Activated CD8-positive, alpha-beta T cell treated with anti-CD3 and anti-CD28 coated beads, Interleukin-2, amount 10 ng/mL, durations not matched to agents 7 days and 5 days (primary cell): ENCODE measurements around the gene PARP6. TPM values are rescaled to one million over a fixed set of nuclear protein-coding genes. Genes with fewer than 3 reads are reported as not detected.
A peak's percentile ranks its signal among the peaks of the same experiment; 100 is the strongest.

Experiments used
- ATAC-seq: fragments of 150-1000 bp; cut with Tn5 transposase; one replicate; pipeline ENCODE4 v1.10.0; 2021; ENCODE audit warnings: moderate library complexity
- CTCF ChIA-PET: fragments of 350-600 bp; sonication (Branson Sonifier 250); formaldehyde crosslinking; loops from one replicate; lab custom pipeline; 2021; ENCODE audit warnings: antibody characterized with exemption; lab: Charles Lee
- POLR2A ChIA-PET: fragments of 350-600 bp; sonication (Branson Sonifier 250); formaldehyde crosslinking; loops from one replicate; lab custom pipeline; 2021; ENCODE audit warnings: antibody characterized with exemption; lab: Charles Lee
- DNase-seq: peaks from one replicate; pipeline ENCODE4 v3.0.0-alpha.2; 2020
- H3K27ac Mint-ChIP-seq: one replicate; pipeline ENCODE4 v1.8.0; 2021; ENCODE audit warnings: mild to moderate bottlenecking, mixed read lengths
- H3K27me3 Mint-ChIP-seq: one replicate; pipeline ENCODE4 v1.8.0; 2021; ENCODE audit warnings: low read depth, mixed read lengths
- H3K36me3 Mint-ChIP-seq: one replicate; pipeline ENCODE4 v1.8.0; 2021; ENCODE audit warnings: low read depth, mixed read lengths
- H3K4me1 Mint-ChIP-seq: one replicate; pipeline ENCODE4 v1.8.0; 2021; ENCODE audit warnings: low read depth, mixed read lengths
- H3K4me3 Mint-ChIP-seq: one replicate; pipeline ENCODE4 v1.8.0; 2021; ENCODE audit warnings: mild to moderate bottlenecking, mixed read lengths
- H3K9me3 Mint-ChIP-seq: one replicate; pipeline ENCODE4 v1.8.0; 2022; ENCODE audit warnings: mixed read lengths; ENCODE audit not compliant: insufficient read depth
- total RNA-seq, 2 experiments: library from RNA; stranded (reverse); gene quantifications; one replicate each; pipeline ENCODE4 v1.2.3, GENCODE V29; 2021

The PARP6 gene
- total RNA-seq, 2 experiments from 2014 or later, result 54.0 to 57.0 TPM

- CTCF ChIA-PET, result interaction anchor here (1.2 kb wide), 1 partner anchor 10 kb away, joined by 4 read pairs; no protein-coding TSS in a partner anchor
- peak overlapping the region; percentile 88 for H3K4me3 Mint-ChIP-seq
- H3K27ac Mint-ChIP-seq, result peak overlapping the region; percentile 96
- POLR2A ChIA-PET, result interaction anchor here (0.7 to 6.2 kb wide), 10 partner anchors 10 to 243 kb away, joined by 3 to 58 read pairs (median 4); partner anchors contain the start of gene HEXA
- ATAC-seq, result peak; percentile 6
- H3K36me3 Mint-ChIP-seq, result peaks cover 30% of the 10 kb centered on the region
- peaks cover 39% of the 10 kb centered on the region for H3K4me1 Mint-ChIP-seq
- H3K27me3 Mint-ChIP-seq, result no peaks in the 10 kb centered on the region
- no peaks in the 10 kb centered on the region for H3K9me3 Mint-ChIP-seq
- peak; percentile 82 for DNase-seq
Measured at GRCh38 chr15:72230197-72231065, 41.9 kb downstream of the PARP6 start.

GRCh38 chr15:72229947-72230196, 42.5 kb downstream of the PARP6 start:
- DNase-seq, result no peak
- POLR2A ChIA-PET, result interaction anchor here (0.7 to 6.2 kb wide), 6 partner anchors 10 to 243 kb away, joined by 3 to 58 read pairs (median 4); no protein-coding TSS in a partner anchor
- Mint-ChIP-seq H3K27ac (peak overlapping the region; percentile 91), H3K4me1 (peaks cover 41% of the 10 kb centered on the region), H3K9me3 (no peaks in the 10 kb centered on the region), H3K27me3 (no peaks in the 10 kb centered on the region), H3K4me3 (peak overlapping the region; percentile 88), H3K36me3 (peaks cover 32% of the 10 kb centered on the region)
- no peak for ATAC-seq
- CTCF ChIA-PET, result no interaction called here

- Mint-ChIP-seq H3K4me1 (peaks cover 45% of the 10 kb centered on the region), H3K9me3 (no peaks in the 10 kb centered on the region), H3K36me3 (peaks cover 35% of the 10 kb centered on the region), H3K4me3 (peak overlapping the region; percentile 88), H3K27ac (peak overlapping the region; percentile 91), H3K27me3 (no peaks in the 10 kb centered on the region)
- DNase-seq (peak; percentile 45), ATAC-seq (no peak)
- CTCF ChIA-PET, result interaction anchor here (3.5 kb wide), 1 partner anchor 28 kb away, joined by 39 read pairs; no protein-coding TSS in a partner anchor
- POLR2A ChIA-PET, result interaction anchor here (0.7 to 6.2 kb wide), 7 partner anchors 10 to 244 kb away, joined by 3 to 58 read pairs (median 5); no protein-coding TSS in a partner anchor
Measured at GRCh38 chr15:72229076-72229946, 43.0 kb downstream of the PARP6 start.

- ATAC-seq (no peak), DNase-seq (no peak)
- no peaks in the 10 kb centered on the region for H3K9me3 Mint-ChIP-seq
- H3K27ac Mint-ChIP-seq, result peak overlapping the region; percentile 91
- peak overlapping the region; percentile 88 for H3K4me3 Mint-ChIP-seq
- CTCF ChIA-PET, result interaction anchor here (0.8 to 3.5 kb wide), 15 partner anchors 9 to 458 kb away, joined by 3 to 39 read pairs (median 6); partner anchors contain the start of genes BBS4, HEXA and HIGD2B
- H3K4me1 Mint-ChIP-seq, result peaks cover 57% of the 10 kb centered on the region
- H3K36me3 Mint-ChIP-seq, result peaks cover 51% of the 10 kb centered on the region
- POLR2A ChIA-PET, result interaction anchor here (1.6 to 6.2 kb wide), 7 partner anchors 12 to 246 kb away, joined by 4 to 58 read pairs (median 10); partner anchors contain the start of genes GRAMD2A and HEXA
- H3K27me3 Mint-ChIP-seq, result no peaks in the 10 kb centered on the region
Measured at GRCh38 chr15:72227720-72228119, 44.6 kb downstream of the PARP6 start.

- Mint-ChIP-seq H3K36me3 (peaks cover 56% of the 10 kb centered on the region), H3K9me3 (no peaks in the 10 kb centered on the region), H3K27ac (peak overlapping the region; percentile 88), H3K27me3 (no peaks in the 10 kb centered on the region), H3K4me1 (peaks cover 57% of the 10 kb centered on the region), H3K4me3 (peak overlapping the region; percentile 88)
- POLR2A ChIA-PET, result interaction anchor here (0.6 to 6.2 kb wide), 11 partner anchors 11 to 248 kb away, joined by 3 to 58 read pairs (median 6); partner anchors contain the start of genes GRAMD2A and HEXA
- ATAC-seq, result no peak
- peak; percentile 42 for DNase-seq
- CTCF ChIA-PET, result interaction anchor here (0.5 to 3.5 kb wide), 26 partner anchors 10 to 1408 kb away, joined by 3 to 39 read pairs (median 4); partner anchors contain the start of genes BBS4, GRAMD2A, HEXA and HIGD2B
Measured at GRCh38 chr15:72227192-72227586, 45.2 kb downstream of the PARP6 start.

- ATAC-seq (no peak), DNase-seq (no peak)
- ChIA-PET POLR2A (no interaction called here), CTCF (interaction anchor here (0.8 kb wide), 1 partner anchor 16 kb away, joined by 3 read pairs; no protein-coding TSS in a partner anchor)
- Mint-ChIP-seq H3K4me1 (peaks cover 71% of the 10 kb centered on the region), H3K27ac (peak overlapping the region; percentile 2), H3K36me3 (peaks cover 78% of the 10 kb centered on the region), H3K4me3 (no peak overlapping the region), H3K9me3 (no peaks in the 10 kb centered on the region), H3K27me3 (no peaks in the 10 kb centered on the region)
Measured at GRCh38 chr15:72223278-72223677, 49.1 kb downstream of the PARP6 start.

GRCh38 chr15:72222393-72222792, 50.0 kb downstream of the PARP6 start:
- Mint-ChIP-seq H3K36me3 (peaks cover 80% of the 10 kb centered on the region), H3K9me3 (no peaks in the 10 kb centered on the region), H3K27me3 (no peaks in the 10 kb centered on the region), H3K4me3 (no peak overlapping the region), H3K27ac (peak overlapping the region; percentile 3), H3K4me1 (peaks cover 66% of the 10 kb centered on the region)
- CTCF ChIA-PET, result interaction anchor here (0.7 kb wide), 1 partner anchor 9 kb away, joined by 3 read pairs; no protein-coding TSS in a partner anchor
- ATAC-seq (no peak), DNase-seq (no peak)
- POLR2A ChIA-PET, result interaction anchor here (2.1 kb wide), 1 partner anchor 12 kb away, joined by 5 read pairs; no protein-coding TSS in a partner anchor

GRCh38 chr15:72220687-72221086, 51.7 kb downstream of the PARP6 start:
- Mint-ChIP-seq H3K27me3 (no peaks in the 10 kb centered on the region), H3K27ac (peak overlapping the region; percentile 42), H3K4me3 (no peak overlapping the region), H3K9me3 (no peaks in the 10 kb centered on the region), H3K4me1 (peaks cover 51% of the 10 kb centered on the region), H3K36me3 (peaks cover 86% of the 10 kb centered on the region)
- ChIA-PET CTCF (no interaction called here), POLR2A (interaction anchor here (2.1 kb wide), 2 partner anchors 9 to 10 kb away, joined by 5 to 8 read pairs; partner anchors contain the start of gene PKM)
- DNase-seq (no peak), ATAC-seq (no peak)

- ATAC-seq, result no peak
- CTCF ChIA-PET, result interaction anchor here (0.6 to 3.9 kb wide), 3 partner anchors 10 to 24 kb away, joined by 3 to 29 read pairs (median 5); no protein-coding TSS in a partner anchor
- H3K4me3 Mint-ChIP-seq, result no peak overlapping the region
- H3K27ac Mint-ChIP-seq, result no peak overlapping the region
- H3K9me3 Mint-ChIP-seq, result no peaks in the 10 kb centered on the region
- no peak for DNase-seq
- H3K4me1 Mint-ChIP-seq, result peaks cover 22% of the 10 kb centered on the region
- no peaks in the 10 kb centered on the region for H3K27me3 Mint-ChIP-seq
- POLR2A ChIA-PET, result interaction anchor here (2.5 kb wide), 1 partner anchor 10 kb away, joined by 10 read pairs; no protein-coding TSS in a partner anchor
- peaks cover 80% of the 10 kb centered on the region for H3K36me3 Mint-ChIP-seq
Measured at GRCh38 chr15:72217216-72217615, 55.1 kb downstream of the PARP6 start.

GRCh38 chr15:72216079-72216478, 56.3 kb downstream of the PARP6 start:
- Mint-ChIP-seq H3K27ac (no peak overlapping the region), H3K27me3 (no peaks in the 10 kb centered on the region), H3K36me3 (peaks cover 81% of the 10 kb centered on the region), H3K4me3 (no peak overlapping the region), H3K9me3 (no peaks in the 10 kb centered on the region), H3K4me1 (peaks cover 17% of the 10 kb centered on the region)
- ATAC-seq (no peak), DNase-seq (no peak)
- ChIA-PET CTCF (interaction anchor here (1.0 to 3.9 kb wide), 3 partner anchors 11 to 17 kb away, joined by 3 to 29 read pairs (median 5); no protein-coding TSS in a partner anchor), POLR2A (interaction anchor here (2.5 kb wide), 1 partner anchor 11 kb away, joined by 10 read pairs; no protein-coding TSS in a partner anchor)
